GM20431 (cell line): ENCODE data around the gene SYCN.

ENCODE experiments used
- in situ Hi-C: fragments of 300-500 bp; cut with MseI, MboI; formaldehyde crosslinking; loops from one replicate; pipeline ENCODE4 v1.15.0; 2020; ENCODE audit warnings: low sequenced_read_pairs; ENCODE audit not compliant: unreplicated experiment

Gene SYCN

GRCh38 chr19:39196860-39197562 lies 7.1 kb downstream of the SYCN start, which contains the start of gene NCCRP1:
Gene NCCRP1 (plus strand): TSS chr19:39196964. CDS start chr19:39196983, 19 bp downstream.
- in situ Hi-C loops, result no loop called here

GRCh38 chr19:39196320-39196719 lies 7.7 kb downstream of the SYCN start:
- in situ Hi-C loops, result no loop called here

- in situ Hi-C loops, result no loop called here
These were observed 8.3 kb downstream of the SYCN start for GRCh38 chr19:39195755-39196154.

- in situ Hi-C loops, result no loop called here
These were observed 9.1 kb downstream of the SYCN start for GRCh38 chr19:39194832-39195542.

- in situ Hi-C loops, result no loop called here
These were observed 10.3 kb downstream of the SYCN start for GRCh38 chr19:39193803-39194202.

GRCh38 chr19:39192846-39193245 lies 11.2 kb downstream of the SYCN start:
- in situ Hi-C loops, result no loop called here

- in situ Hi-C loops, result no loop called here
These were observed 13.3 kb downstream of the SYCN start for GRCh38 chr19:39190768-39191167.

GRCh38 chr19:39188960-39189359 lies 15.1 kb downstream of the SYCN start:
- in situ Hi-C loops, result no loop called here

GRCh38 chr19:39187552-39187943 lies 16.5 kb downstream of the SYCN start:
- in situ Hi-C loops, result no loop called here

- in situ Hi-C loops, result no loop called here
These were observed 17.7 kb downstream of the SYCN start for GRCh38 chr19:39186391-39186790.

GRCh38 chr19:39183104-39183503 lies 21.0 kb downstream of the SYCN start:
- in situ Hi-C loops, result no loop called here

- in situ Hi-C loops, result no loop called here
These were observed 21.9 kb downstream of the SYCN start for GRCh38 chr19:39182174-39182505.

GRCh38 chr19:39181500-39182173 lies 22.4 kb downstream of the SYCN start:
- in situ Hi-C loops, result no loop called here

GRCh38 chr19:39180749-39181148 lies 23.3 kb downstream of the SYCN start:
- in situ Hi-C loops, result no loop called here

- in situ Hi-C loops, result no loop called here
These were observed 24.3 kb downstream of the SYCN start for GRCh38 chr19:39179754-39180153.

GRCh38 chr19:39178296-39179006 lies 25.6 kb downstream of the SYCN start:
- in situ Hi-C loops, result no loop called here

GRCh38 chr19:39177736-39178135 lies 26.3 kb downstream of the SYCN start:
- in situ Hi-C loops, result no loop called here

GRCh38 chr19:39177110-39177699 lies 26.9 kb downstream of the SYCN start:
- in situ Hi-C loops, result no loop called here

- in situ Hi-C loops, result no loop called here
These were observed 28.5 kb downstream of the SYCN start for GRCh38 chr19:39175564-39175963.
